ENCODE measurements around the gene ACTN3. TPM values are rescaled to one million over a fixed set of nuclear protein-coding genes. Genes with fewer than 3 reads are reported as not detected.
"Not testable (repeated sequence)": the region's sequence is repeated elsewhere in the genome, so short reads cannot be mapped to it uniquely, and the experiment has no call there.

ACTN3 gene
- total RNA-seq, 6 donors from 2014 or later, result 0.24 TPM; not detected in 5

GRCh38 chr11:66598993-66599392 is 52.3 kb downstream of the ACTN3 start:
- no peaks in the 10 kb centered on the region for H3K27me3 ChIP-seq
- TF ChIP-seq POLR2AphosphoS5 (IDR thresholded peaks at IDR 0.05), result no peak
- no peak for TF ChIP-seq EP300 (IDR thresholded peaks at IDR 0.05)
- TF ChIP-seq POLR2A (IDR thresholded peaks at IDR 0.05), result no peak
- TF ChIP-seq CTCF (IDR thresholded peaks at IDR 0.05), result no peak
- peak in 1 of 2 donors; percentile 52 for DNase-seq
- H3K27ac ChIP-seq, result no peak overlapping the region
- no peak for ATAC-seq (ENCODE audit: low FRiP score in 2 of 2)
- no peak overlapping the region for H3K4me3 ChIP-seq
- peaks cover 18 to 20% (median 18%) of the 10 kb centered on the region in 4 donors for H3K4me1 ChIP-seq
- peaks cover 0 to 37% (median 17%) of the 10 kb centered on the region in 4 donors for H3K36me3 ChIP-seq
- WGBS, 2 donors, result 97 to 100% methylated on average over 3 to 6 of the region's 6 CpGs
- no peaks in the 10 kb centered on the region for H3K9me3 ChIP-seq

GRCh38 chr11:66600219-66600618 is 53.5 kb downstream of the ACTN3 start:
- DNase-seq (no peak), ATAC-seq (ENCODE audit: low FRiP score in 2 of 2) (no peak)
- Histone ChIP-seq H3K27ac (no peak overlapping the region), H3K4me3 (no peak overlapping the region), H3K27me3 (no peaks in the 10 kb centered on the region), H3K4me1 (peaks cover 5 to 9% (median 8%) of the 10 kb centered on the region in 4 donors), H3K9me3 (no peaks in the 10 kb centered on the region), H3K36me3 (peaks cover 0 to 49% (median 20%) of the 10 kb centered on the region in 4 donors)
- no peak for TF ChIP-seq POLR2AphosphoS5 (IDR thresholded peaks at IDR 0.05)
- no peak for TF ChIP-seq EP300 (IDR thresholded peaks at IDR 0.05)
- no peak for TF ChIP-seq POLR2A (IDR thresholded peaks at IDR 0.05)
- TF ChIP-seq CTCF (IDR thresholded peaks at IDR 0.05), result no peak
- 66 to 89% methylated on average over 2 of the region's 2 CpGs for WGBS, 2 donors

GRCh38 chr11:66600631-66601233 is 54.0 kb downstream of the ACTN3 start:
- no peak for TF ChIP-seq EP300 (IDR thresholded peaks at IDR 0.05)
- TF ChIP-seq POLR2A (IDR thresholded peaks at IDR 0.05), result no peak
- TF ChIP-seq POLR2AphosphoS5 (IDR thresholded peaks at IDR 0.05), result no peak
- TF ChIP-seq CTCF (IDR thresholded peaks at IDR 0.05), result no peak
- Histone ChIP-seq H3K4me3 (no peak overlapping the region), H3K36me3 (peaks cover 0 to 54% (median 25%) of the 10 kb centered on the region in 4 donors), H3K4me1 (peaks cover 2 to 3% (median 3%) of the 10 kb centered on the region in 4 donors), H3K27me3 (no peaks in the 10 kb centered on the region), H3K9me3 (no peaks in the 10 kb centered on the region), H3K27ac (no peak overlapping the region)
- WGBS, 2 donors, result 82 to 90% methylated on average over 4 of the region's 4 CpGs
- peak in 1 of 2 donors; percentile 71 for ATAC-seq (ENCODE audit: low FRiP score in 2 of 2)
- DNase-seq, result no peak

GRCh38 chr11:66603072-66603471 is 56.4 kb downstream of the ACTN3 start:
- 95 to 100% methylated on average over 6 of the region's 6 CpGs for WGBS, 2 donors
- peak in 1 of 2 donors; percentile 29 for DNase-seq
- no peak for TF ChIP-seq POLR2AphosphoS5 (IDR thresholded peaks at IDR 0.05)
- no peaks in the 10 kb centered on the region for H3K4me1 ChIP-seq
- no peaks in the 10 kb centered on the region for H3K27me3 ChIP-seq
- ATAC-seq (ENCODE audit: low FRiP score in 2 of 2), result no peak
- H3K4me3 ChIP-seq, result no peak overlapping the region
- H3K9me3 ChIP-seq, result no peaks in the 10 kb centered on the region
- H3K36me3 ChIP-seq, result peaks cover 0 to 61% (median 29%) of the 10 kb centered on the region in 4 donors
- no peak overlapping the region for H3K27ac ChIP-seq

- no peak overlapping the region for H3K27ac ChIP-seq
- no peak overlapping the region for H3K4me3 ChIP-seq
- WGBS, 2 donors, result 79 to 99% methylated on average over 5 of the region's 5 CpGs
- DNase-seq, result no peak
- H3K27me3 ChIP-seq, result no peaks in the 10 kb centered on the region
- no peaks in the 10 kb centered on the region for H3K4me1 ChIP-seq
- no peak for TF ChIP-seq CTCF (IDR thresholded peaks at IDR 0.05)
- TF ChIP-seq POLR2A (IDR thresholded peaks at IDR 0.05), result no peak
- TF ChIP-seq POLR2AphosphoS5 (IDR thresholded peaks at IDR 0.05), result no peak
- TF ChIP-seq EP300 (IDR thresholded peaks at IDR 0.05), result no peak
- peaks cover 0 to 58% (median 28%) of the 10 kb centered on the region in 4 donors for H3K36me3 ChIP-seq
- H3K9me3 ChIP-seq, result no peaks in the 10 kb centered on the region
- ATAC-seq (ENCODE audit: low FRiP score in 2 of 2), result no peak
Observed at GRCh38 chr11:66604155-66604554, 57.5 kb downstream of the ACTN3 start.

- not testable (repeated sequence) for H3K4me3 ChIP-seq; ATAC-seq (ENCODE audit: low FRiP score in 2 of 2); H3K27me3 ChIP-seq; H3K9me3 ChIP-seq; H3K4me1 ChIP-seq; DNase-seq; H3K27ac ChIP-seq
- WGBS, 2 donors, result 94 to 96% methylated on average over 3 of the region's 3 CpGs
- H3K36me3 ChIP-seq, result peaks cover 0 to 37% (median 18%) of the 10 kb centered on the region in 4 donors
Observed at GRCh38 chr11:66606608-66607007, 59.9 kb downstream of the ACTN3 start.
